ENCODE results near the gene KCNE4.
A peak's percentile ranks its signal among the peaks of the same experiment; 100 is the strongest.

KCNE4 gene

GRCh38 chr2:223095207-223095606 lies 43.2 kb downstream of the KCNE4 start:
- H3K27ac ChIP-seq = no peak overlapping the region
- TF ChIP-seq CTCF (conservative IDR thresholded peaks at IDR 0.05) (no peak), ZFX (IDR thresholded peaks at IDR 0.05) (no peak)

- H3K27ac ChIP-seq = no peak overlapping the region
- TF ChIP-seq ZFX (IDR thresholded peaks at IDR 0.05) (no peak), CTCF (conservative IDR thresholded peaks at IDR 0.05) (no peak)
Measured at GRCh38 chr2:223096235-223096970, 44.4 kb downstream of the KCNE4 start.

- H3K27ac ChIP-seq = no peak overlapping the region
- TF ChIP-seq ZFX (IDR thresholded peaks at IDR 0.05) (no peak), CTCF (conservative IDR thresholded peaks at IDR 0.05) (no peak)
Measured at GRCh38 chr2:223097888-223098383, 45.9 kb downstream of the KCNE4 start.

GRCh38 chr2:223099561-223099960 lies 47.6 kb downstream of the KCNE4 start:
- TF ChIP-seq CTCF (conservative IDR thresholded peaks at IDR 0.05) (no peak), ZFX (IDR thresholded peaks at IDR 0.05) (no peak)
- no peak overlapping the region for H3K27ac ChIP-seq

GRCh38 chr2:223100061-223100511 lies 48.1 kb downstream of the KCNE4 start:
- no peak for TF ChIP-seq CTCF (conservative IDR thresholded peaks at IDR 0.05)
- TF ChIP-seq ZFX (IDR thresholded peaks at IDR 0.05) = no peak
- no peak overlapping the region for H3K27ac ChIP-seq

- TF ChIP-seq ZFX (IDR thresholded peaks at IDR 0.05) (no peak), CTCF (conservative IDR thresholded peaks at IDR 0.05) (peak; percentile 66)
- no peak overlapping the region; the same call in 1 of the 2 replicates for H3K27ac ChIP-seq
Measured at GRCh38 chr2:223101340-223102039, 49.5 kb downstream of the KCNE4 start.

GRCh38 chr2:223102040-223102400 lies 50.0 kb downstream of the KCNE4 start:
- TF ChIP-seq CTCF (conservative IDR thresholded peaks at IDR 0.05) (peak; percentile 35), ZFX (IDR thresholded peaks at IDR 0.05) (no peak)
- H3K27ac ChIP-seq = no peak overlapping the region

Data from C4-2B (cell line).